ENCODE measurements around the gene ZIC4. TPM values are rescaled to one million over a fixed set of nuclear protein-coding genes. Genes with fewer than 3 reads are reported as not detected.

The ZIC4 gene
- total and polyA plus RNA-seq, 2 experiments from 2014 or later = 0.17 TPM; not detected in 1

- H3K4me1 ChIP-seq (ENCODE audit: insufficient read depth) = no peaks in the 10 kb centered on the region
- no peaks in the 10 kb centered on the region for H3K36me3 ChIP-seq (replicated peaks; ENCODE audit: insufficient read depth, low read depth)
- peaks cover 99% of the 10 kb centered on the region for H3K27me3 ChIP-seq
- H2AFZ ChIP-seq = no peak overlapping the region
- H4K20me1 ChIP-seq (ENCODE audit: insufficient read depth, poor library complexity, severe bottlenecking) = no peaks in the 10 kb centered on the region
- TF ChIP-seq EZH2 (IDR thresholded peaks at IDR 0.05; ENCODE audit: borderline replicate concordance) (peak; percentile 55), CTCF (IDR thresholded peaks at IDR 0.05; ENCODE audit: poor library complexity) (no peak)
- no peak overlapping the region for H3K4me2 ChIP-seq
- WGBS (ENCODE audit: low lambda C conversion rate, missing lambda C conversion rate) = 0% methylated on average over 3 of the region's 3 CpGs
- no peak overlapping the region for H3K27ac ChIP-seq
- no peaks in the 10 kb centered on the region for H3K9me3 ChIP-seq (ENCODE audit: low read depth)
- no peaks in the 10 kb centered on the region for H3K9me2 ChIP-seq (replicated peaks; ENCODE audit: insufficient read depth)
- no peak for DNase-seq (ENCODE audit: low spot score)
- no peak overlapping the region for H3K4me3 ChIP-seq
- no peaks in the 10 kb centered on the region for H3K79me2 ChIP-seq
Measured at GRCh38 chr3:147423537-147423797, 17.1 kb upstream of the ZIC4 start.

GRCh38 chr3:147422601-147423536, 16.5 kb upstream of the ZIC4 start:
- no peaks in the 10 kb centered on the region for H3K79me2 ChIP-seq
- H3K4me2 ChIP-seq = no peak overlapping the region
- WGBS (ENCODE audit: low lambda C conversion rate, missing lambda C conversion rate) = 3% methylated on average over 36 of the region's 36 CpGs
- no peaks in the 10 kb centered on the region for H4K20me1 ChIP-seq (ENCODE audit: insufficient read depth, poor library complexity, severe bottlenecking)
- no peaks in the 10 kb centered on the region for H3K4me1 ChIP-seq (ENCODE audit: insufficient read depth)
- no peaks in the 10 kb centered on the region for H3K9me3 ChIP-seq (ENCODE audit: low read depth)
- no peak overlapping the region for H3K27ac ChIP-seq
- no peaks in the 10 kb centered on the region for H3K9me2 ChIP-seq (replicated peaks; ENCODE audit: insufficient read depth)
- H2AFZ ChIP-seq = no peak overlapping the region
- H3K27me3 ChIP-seq = peaks cover 99% of the 10 kb centered on the region
- H3K36me3 ChIP-seq (replicated peaks; ENCODE audit: insufficient read depth, low read depth) = no peaks in the 10 kb centered on the region
- TF ChIP-seq EZH2phosphoT487 (IDR thresholded peaks at IDR 0.05; ENCODE audit: low read depth, severe bottlenecking, unreplicated experiment) = peak; percentile 26
- peak; percentile 98 for TF ChIP-seq EZH2 (IDR thresholded peaks at IDR 0.05; ENCODE audit: borderline replicate concordance)
- TF ChIP-seq CTCF (IDR thresholded peaks at IDR 0.05; ENCODE audit: poor library complexity) = no peak
- H3K4me3 ChIP-seq = no peak overlapping the region
- no peak for DNase-seq (ENCODE audit: low spot score)

GRCh38 chr3:147422196-147422595, 15.9 kb upstream of the ZIC4 start:
- H3K27me3 ChIP-seq = peaks cover 99% of the 10 kb centered on the region
- no peak for DNase-seq (ENCODE audit: low spot score)
- no peak overlapping the region for H2AFZ ChIP-seq
- no peak for TF ChIP-seq CTCF (IDR thresholded peaks at IDR 0.05; ENCODE audit: poor library complexity)
- TF ChIP-seq EZH2phosphoT487 (IDR thresholded peaks at IDR 0.05; ENCODE audit: low read depth, severe bottlenecking, unreplicated experiment) = no peak
- TF ChIP-seq EZH2 (IDR thresholded peaks at IDR 0.05; ENCODE audit: borderline replicate concordance) = no peak
- H3K4me1 ChIP-seq (ENCODE audit: insufficient read depth) = no peaks in the 10 kb centered on the region
- no peak overlapping the region for H3K27ac ChIP-seq
- no peaks in the 10 kb centered on the region for H3K79me2 ChIP-seq
- no peaks in the 10 kb centered on the region for H3K9me2 ChIP-seq (replicated peaks; ENCODE audit: insufficient read depth)
- no peak overlapping the region for H3K4me3 ChIP-seq
- no peak overlapping the region for H3K4me2 ChIP-seq
- WGBS (ENCODE audit: low lambda C conversion rate, missing lambda C conversion rate) = 8% methylated on average over 15 of the region's 15 CpGs
- no peaks in the 10 kb centered on the region for H3K9me3 ChIP-seq (ENCODE audit: low read depth)
- H4K20me1 ChIP-seq (ENCODE audit: insufficient read depth, poor library complexity, severe bottlenecking) = no peaks in the 10 kb centered on the region
- no peaks in the 10 kb centered on the region for H3K36me3 ChIP-seq (replicated peaks; ENCODE audit: insufficient read depth, low read depth)
